HL-60 (cell line): ENCODE results near the gene KCND2.

Source experiments
- GABPA ChIP-seq: IDR thresholded peaks from 2 replicates; pipeline ENCODE4 v1.6.1; 2012; ENCODE audit warnings: low read depth
- POLR2AphosphoS5 ChIP-seq: IDR thresholded peaks from 2 replicates; pipeline ENCODE4 v1.6.1; 2012; ENCODE audit warnings: low read depth
- SPI1 ChIP-seq: IDR thresholded peaks from 2 replicates; pipeline ENCODE4 v1.6.1; 2012; ENCODE audit warnings: low read depth, mild to moderate bottlenecking, borderline replicate concordance
- TF ChIP-seq, protein P1 (sequence below): IDR thresholded peaks from one replicate; pipeline ENCODE4 v1.5.1; 2011; ENCODE audit warnings: low read length, control low read depth, inconsistent platforms; ENCODE audit not compliant: insufficient read depth
- TF ChIP-seq, protein P2 (sequence below): IDR thresholded peaks from 2 replicates; pipeline ENCODE4 v1.6.1; 2012; ENCODE audit warnings: low read depth; ENCODE audit not compliant: insufficient replicate concordance

DNA sequence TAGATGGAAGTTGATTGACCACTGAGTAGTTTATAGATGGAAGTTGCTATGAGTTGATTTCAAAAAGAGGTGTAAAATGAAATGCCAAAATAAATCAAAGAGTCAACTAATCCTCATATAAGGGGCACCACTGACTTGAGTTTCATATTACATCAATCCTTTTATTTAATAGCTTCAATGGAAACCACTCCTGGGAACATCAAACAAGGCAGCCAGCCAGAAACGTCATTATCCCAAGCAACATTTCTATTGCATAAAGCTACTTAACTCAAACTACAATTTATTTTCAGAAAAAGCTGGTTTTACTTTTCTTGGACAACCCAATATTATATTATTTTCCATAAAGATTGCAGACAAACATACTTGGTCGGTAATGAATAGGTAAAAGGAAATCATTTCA is 422.9 kb downstream of the KCND2 start:
- TF ChIP-seq, protein P1, sequence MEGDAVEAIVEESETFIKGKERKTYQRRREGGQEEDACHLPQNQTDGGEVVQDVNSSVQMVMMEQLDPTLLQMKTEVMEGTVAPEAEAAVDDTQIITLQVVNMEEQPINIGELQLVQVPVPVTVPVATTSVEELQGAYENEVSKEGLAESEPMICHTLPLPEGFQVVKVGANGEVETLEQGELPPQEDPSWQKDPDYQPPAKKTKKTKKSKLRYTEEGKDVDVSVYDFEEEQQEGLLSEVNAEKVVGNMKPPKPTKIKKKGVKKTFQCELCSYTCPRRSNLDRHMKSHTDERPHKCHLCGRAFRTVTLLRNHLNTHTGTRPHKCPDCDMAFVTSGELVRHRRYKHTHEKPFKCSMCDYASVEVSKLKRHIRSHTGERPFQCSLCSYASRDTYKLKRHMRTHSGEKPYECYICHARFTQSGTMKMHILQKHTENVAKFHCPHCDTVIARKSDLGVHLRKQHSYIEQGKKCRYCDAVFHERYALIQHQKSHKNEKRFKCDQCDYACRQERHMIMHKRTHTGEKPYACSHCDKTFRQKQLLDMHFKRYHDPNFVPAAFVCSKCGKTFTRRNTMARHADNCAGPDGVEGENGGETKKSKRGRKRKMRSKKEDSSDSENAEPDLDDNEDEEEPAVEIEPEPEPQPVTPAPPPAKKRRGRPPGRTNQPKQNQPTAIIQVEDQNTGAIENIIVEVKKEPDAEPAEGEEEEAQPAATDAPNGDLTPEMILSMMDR, result no peak
- TF ChIP-seq, protein P2, sequence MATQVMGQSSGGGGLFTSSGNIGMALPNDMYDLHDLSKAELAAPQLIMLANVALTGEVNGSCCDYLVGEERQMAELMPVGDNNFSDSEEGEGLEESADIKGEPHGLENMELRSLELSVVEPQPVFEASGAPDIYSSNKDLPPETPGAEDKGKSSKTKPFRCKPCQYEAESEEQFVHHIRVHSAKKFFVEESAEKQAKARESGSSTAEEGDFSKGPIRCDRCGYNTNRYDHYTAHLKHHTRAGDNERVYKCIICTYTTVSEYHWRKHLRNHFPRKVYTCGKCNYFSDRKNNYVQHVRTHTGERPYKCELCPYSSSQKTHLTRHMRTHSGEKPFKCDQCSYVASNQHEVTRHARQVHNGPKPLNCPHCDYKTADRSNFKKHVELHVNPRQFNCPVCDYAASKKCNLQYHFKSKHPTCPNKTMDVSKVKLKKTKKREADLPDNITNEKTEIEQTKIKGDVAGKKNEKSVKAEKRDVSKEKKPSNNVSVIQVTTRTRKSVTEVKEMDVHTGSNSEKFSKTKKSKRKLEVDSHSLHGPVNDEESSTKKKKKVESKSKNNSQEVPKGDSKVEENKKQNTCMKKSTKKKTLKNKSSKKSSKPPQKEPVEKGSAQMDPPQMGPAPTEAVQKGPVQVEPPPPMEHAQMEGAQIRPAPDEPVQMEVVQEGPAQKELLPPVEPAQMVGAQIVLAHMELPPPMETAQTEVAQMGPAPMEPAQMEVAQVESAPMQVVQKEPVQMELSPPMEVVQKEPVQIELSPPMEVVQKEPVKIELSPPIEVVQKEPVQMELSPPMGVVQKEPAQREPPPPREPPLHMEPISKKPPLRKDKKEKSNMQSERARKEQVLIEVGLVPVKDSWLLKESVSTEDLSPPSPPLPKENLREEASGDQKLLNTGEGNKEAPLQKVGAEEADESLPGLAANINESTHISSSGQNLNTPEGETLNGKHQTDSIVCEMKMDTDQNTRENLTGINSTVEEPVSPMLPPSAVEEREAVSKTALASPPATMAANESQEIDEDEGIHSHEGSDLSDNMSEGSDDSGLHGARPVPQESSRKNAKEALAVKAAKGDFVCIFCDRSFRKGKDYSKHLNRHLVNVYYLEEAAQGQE, result no peak
- TF ChIP-seq GABPA (no peak), SPI1 (no peak), POLR2AphosphoS5 (no peak)
